PFSK-1 (cell line): ENCODE measurements around the gene GFRA1.

Source experiments
- SIN3A ChIP-seq: IDR thresholded peaks from 2 replicates; pipeline ENCODE4 v1.6.1; 2012; ENCODE audit warnings: mild to moderate bottlenecking, low read length, moderate library complexity, borderline replicate concordance; ENCODE audit not compliant: insufficient read depth
- TF ChIP-seq, protein P1 (sequence below), 2 experiments: IDR thresholded peaks; 2 replicates each; pipeline versions ENCODE4 v1.6.1 to v1.8.0; 2011 to 2012; ENCODE audit warnings: low read depth in 2 of 2, low read length in 2 of 2, control low read depth in 1 of 2, inconsistent platforms in 1 of 2, mild to moderate bottlenecking in 1 of 2, moderate library complexity in 1 of 2; ENCODE audit not compliant: insufficient read depth in 1 of 2

DNA sequence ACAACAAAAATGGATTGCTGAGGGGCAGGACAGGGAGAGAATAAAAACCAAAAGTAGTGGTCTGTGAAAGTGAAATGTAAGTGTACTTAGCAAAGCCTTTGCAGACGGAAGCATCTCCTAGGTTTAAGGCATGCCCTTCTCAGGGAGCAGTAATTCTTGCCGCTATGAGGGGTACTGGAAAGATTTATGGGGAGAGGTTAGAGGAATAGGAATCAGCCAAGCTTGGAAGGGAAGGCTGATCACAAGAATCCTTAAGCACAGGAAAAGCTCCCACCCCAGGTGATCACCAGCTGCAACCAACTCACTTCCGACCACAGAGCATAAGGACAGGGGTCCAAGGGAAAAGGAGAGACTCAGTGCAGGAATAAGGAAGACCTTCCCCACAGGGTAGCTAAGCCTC lies 10.3 kb downstream of the GFRA1 start:
- TF ChIP-seq, protein P1, sequence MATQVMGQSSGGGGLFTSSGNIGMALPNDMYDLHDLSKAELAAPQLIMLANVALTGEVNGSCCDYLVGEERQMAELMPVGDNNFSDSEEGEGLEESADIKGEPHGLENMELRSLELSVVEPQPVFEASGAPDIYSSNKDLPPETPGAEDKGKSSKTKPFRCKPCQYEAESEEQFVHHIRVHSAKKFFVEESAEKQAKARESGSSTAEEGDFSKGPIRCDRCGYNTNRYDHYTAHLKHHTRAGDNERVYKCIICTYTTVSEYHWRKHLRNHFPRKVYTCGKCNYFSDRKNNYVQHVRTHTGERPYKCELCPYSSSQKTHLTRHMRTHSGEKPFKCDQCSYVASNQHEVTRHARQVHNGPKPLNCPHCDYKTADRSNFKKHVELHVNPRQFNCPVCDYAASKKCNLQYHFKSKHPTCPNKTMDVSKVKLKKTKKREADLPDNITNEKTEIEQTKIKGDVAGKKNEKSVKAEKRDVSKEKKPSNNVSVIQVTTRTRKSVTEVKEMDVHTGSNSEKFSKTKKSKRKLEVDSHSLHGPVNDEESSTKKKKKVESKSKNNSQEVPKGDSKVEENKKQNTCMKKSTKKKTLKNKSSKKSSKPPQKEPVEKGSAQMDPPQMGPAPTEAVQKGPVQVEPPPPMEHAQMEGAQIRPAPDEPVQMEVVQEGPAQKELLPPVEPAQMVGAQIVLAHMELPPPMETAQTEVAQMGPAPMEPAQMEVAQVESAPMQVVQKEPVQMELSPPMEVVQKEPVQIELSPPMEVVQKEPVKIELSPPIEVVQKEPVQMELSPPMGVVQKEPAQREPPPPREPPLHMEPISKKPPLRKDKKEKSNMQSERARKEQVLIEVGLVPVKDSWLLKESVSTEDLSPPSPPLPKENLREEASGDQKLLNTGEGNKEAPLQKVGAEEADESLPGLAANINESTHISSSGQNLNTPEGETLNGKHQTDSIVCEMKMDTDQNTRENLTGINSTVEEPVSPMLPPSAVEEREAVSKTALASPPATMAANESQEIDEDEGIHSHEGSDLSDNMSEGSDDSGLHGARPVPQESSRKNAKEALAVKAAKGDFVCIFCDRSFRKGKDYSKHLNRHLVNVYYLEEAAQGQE (IDR thresholded peaks at IDR 0.05; ENCODE audit: insufficient read depth in 1 of 2, low read depth in 2 of 2, low read length in 2 of 2) = no peak
- TF ChIP-seq SIN3A = no peak
